HEK293 (cell line): ENCODE results near the gene NECAB2.

Experiments used
- CTCF ChIA-PET: fragments of 350-600 bp; formaldehyde crosslinking; extraction: SDS; loops from one replicate; lab custom pipeline; 2021; ENCODE audit warnings: antibody characterized with exemption; lab: Yijun Ruan, JAX
- POLR2A ChIA-PET: fragments of 300-600 bp; formaldehyde crosslinking; extraction: SDS; loops from one replicate; lab custom pipeline; 2020; ENCODE audit warnings: antibody characterized with exemption, inconsistent platforms; lab: Yijun Ruan, JAX
- H3K27ac ChIP-seq: fragments of 200-500 bp; sonication (Bioruptor generic); 2 replicates; pipeline ENCODE4 v1.5.1; 2014; ENCODE audit warnings: low read depth, low read length, control low read depth, inconsistent platforms; ENCODE audit errors: extremely low read depth
- H3K36me3 ChIP-seq, 2 experiments: fragments of 200-500 bp in 1 of 2; sonication (Bioruptor generic) in 1 of 2; 1 replicate in 1 of 2; 2 replicates in 1 of 2; pipeline ENCODE4 v1.5.1; 2014 to 2017; ENCODE audit warnings: inconsistent platforms in 2 of 2, low read length in 2 of 2; ENCODE audit not compliant: control insufficient read depth in 2 of 2, insufficient read depth in 1 of 2
- H3K4me1 ChIP-seq: fragments of 200-500 bp; sonication (Bioruptor generic); 2 replicates; pipeline ENCODE4 v1.5.1; 2014; ENCODE audit warnings: mild to moderate bottlenecking, low read length, inconsistent platforms; ENCODE audit not compliant: control insufficient read depth, insufficient read depth
- H3K4me3 ChIP-seq: 2 replicates; pipeline ENCODE4 v1.5.1; 2011; ENCODE audit warnings: low read depth, mild to moderate bottlenecking, control low read depth, low read length, moderate library complexity
- H3K9me3 ChIP-seq: fragments of 200-500 bp; sonication (Bioruptor generic); 2 replicates; pipeline ENCODE4 v1.5.1; 2014; ENCODE audit warnings: low read depth, low read length, inconsistent platforms; ENCODE audit not compliant: control insufficient read depth, insufficient read depth
- BCL11A ChIP-seq: fragments of 450-650 bp; formaldehyde crosslinking; IDR thresholded peaks from 2 replicates; pipeline ENCODE4 v1.5.1; 2016; ENCODE audit warnings: low read depth, missing biosample characterization, missing genetic modification characterization
- FEZF1 ChIP-seq: fragments of 450-650 bp; formaldehyde crosslinking; IDR thresholded peaks from 2 replicates; pipeline ENCODE4 v1.5.1; 2016; ENCODE audit warnings: missing biosample characterization, missing genetic modification characterization
- GLIS1 ChIP-seq: fragments of 450-650 bp; formaldehyde crosslinking; IDR thresholded peaks from 2 replicates; pipeline ENCODE4 v1.5.1; 2016; ENCODE audit warnings: missing biosample characterization, missing genetic modification characterization
- KLF16 ChIP-seq: fragments of 450-650 bp; formaldehyde crosslinking; IDR thresholded peaks from 2 replicates; pipeline ENCODE4 v1.5.1; 2017; ENCODE audit warnings: missing biosample characterization, missing genetic modification characterization
- KLF17 ChIP-seq: fragments of 450-650 bp; formaldehyde crosslinking; IDR thresholded peaks from 2 replicates; pipeline ENCODE4 v1.5.1; 2016; ENCODE audit warnings: missing biosample characterization, missing genetic modification characterization
- PRDM1 ChIP-seq: fragments of 450-650 bp; formaldehyde crosslinking; IDR thresholded peaks from 2 replicates; pipeline ENCODE4; 2016; ENCODE audit warnings: missing biosample characterization, missing genetic modification characterization
- YY1 ChIP-seq: fragments of 450-650 bp; formaldehyde crosslinking; IDR thresholded peaks from 2 replicates; pipeline ENCODE4 v1.5.1; 2018; ENCODE audit warnings: missing biosample characterization, missing genetic modification characterization
- YY2 ChIP-seq: fragments of 450-650 bp; formaldehyde crosslinking; IDR thresholded peaks from 2 replicates; pipeline ENCODE4 v1.5.1; 2016; ENCODE audit warnings: missing biosample characterization, missing genetic modification characterization
- ZBTB21 ChIP-seq: fragments of 450-650 bp; formaldehyde crosslinking; IDR thresholded peaks from 2 replicates; pipeline ENCODE4 v1.5.1; 2017; ENCODE audit warnings: missing biosample characterization, missing genetic modification characterization
- ZBTB49 ChIP-seq: fragments of 450-650 bp; formaldehyde crosslinking; IDR thresholded peaks from 2 replicates; pipeline ENCODE4 v1.5.1; 2016; ENCODE audit warnings: missing biosample characterization, missing genetic modification characterization, low read depth
- ZBTB6 ChIP-seq: fragments of 450-650 bp; formaldehyde crosslinking; IDR thresholded peaks from 2 replicates; pipeline ENCODE4 v1.5.1; 2017; ENCODE audit warnings: missing biosample characterization, missing genetic modification characterization
- ZFHX2 ChIP-seq: fragments of 450-650 bp; formaldehyde crosslinking; conservative IDR thresholded peaks from 2 replicates; pipeline ENCODE4 v1.5.1; 2016; ENCODE audit warnings: missing biosample characterization, missing genetic modification characterization
- ZNF132 ChIP-seq: fragments of 450-650 bp; formaldehyde crosslinking; IDR thresholded peaks from 2 replicates; pipeline ENCODE4 v1.5.1; 2017; ENCODE audit warnings: missing biosample characterization, missing genetic modification characterization, borderline replicate concordance
- ZNF138 ChIP-seq: fragments of 450-650 bp; formaldehyde crosslinking; IDR thresholded peaks from 2 replicates; pipeline ENCODE4 v1.5.1; 2016; ENCODE audit warnings: missing biosample characterization, missing genetic modification characterization, borderline replicate concordance
- ZNF155 ChIP-seq: fragments of 450-650 bp; formaldehyde crosslinking; IDR thresholded peaks from 2 replicates; pipeline ENCODE4 v1.5.1; 2016; ENCODE audit warnings: missing biosample characterization, missing genetic modification characterization
- ZNF174 ChIP-seq: fragments of 450-650 bp; formaldehyde crosslinking; IDR thresholded peaks from 2 replicates; pipeline ENCODE4 v1.5.0; 2017; ENCODE audit warnings: missing biosample characterization, mild to moderate bottlenecking, missing genetic modification characterization
- ZNF248 ChIP-seq: fragments of 450-650 bp; formaldehyde crosslinking; IDR thresholded peaks from 2 replicates; pipeline ENCODE4 v1.5.1; 2017; ENCODE audit warnings: missing biosample characterization, missing genetic modification characterization
- ZNF302 ChIP-seq: fragments of 450-650 bp; formaldehyde crosslinking; IDR thresholded peaks from 2 replicates; pipeline ENCODE4 v1.5.1; 2016; ENCODE audit warnings: missing biosample characterization, missing genetic modification characterization, low read depth
- ZNF311 ChIP-seq: fragments of 450-650 bp; formaldehyde crosslinking; IDR thresholded peaks from 2 replicates; pipeline ENCODE4 v1.5.1; 2017; ENCODE audit warnings: missing biosample characterization, missing genetic modification characterization, borderline replicate concordance
- ZNF341 ChIP-seq: fragments of 450-650 bp; formaldehyde crosslinking; IDR thresholded peaks from 2 replicates; pipeline ENCODE4; 2016; ENCODE audit warnings: low read depth, missing biosample characterization, missing genetic modification characterization
- ZNF48 ChIP-seq: fragments of 450-650 bp; formaldehyde crosslinking; IDR thresholded peaks from 2 replicates; pipeline ENCODE4 v1.5.1; 2016; ENCODE audit warnings: missing biosample characterization, missing genetic modification characterization
- ZNF521 ChIP-seq: fragments of 450-650 bp; formaldehyde crosslinking; IDR thresholded peaks from 2 replicates; pipeline ENCODE4 v1.5.1; 2017; ENCODE audit warnings: missing biosample characterization, mild to moderate bottlenecking, missing genetic modification characterization
- ZNF777 ChIP-seq: fragments of 450-650 bp; formaldehyde crosslinking; IDR thresholded peaks from 2 replicates; pipeline ENCODE4 v1.5.1; 2017; ENCODE audit warnings: missing biosample characterization, missing genetic modification characterization, borderline replicate concordance
- TF ChIP-seq, protein P1 (sequence below): fragments of 450-650 bp; formaldehyde crosslinking; IDR thresholded peaks from 2 replicates; pipeline ENCODE4 v1.5.1; 2016; ENCODE audit warnings: missing biosample characterization, missing genetic modification characterization
- TF ChIP-seq, protein P2 (sequence below): fragments of 450-650 bp; formaldehyde crosslinking; conservative IDR thresholded peaks from 2 replicates; pipeline ENCODE4 v1.5.1; 2016; ENCODE audit warnings: low read depth, missing biosample characterization, missing genetic modification characterization

The NECAB2 gene

DNA sequence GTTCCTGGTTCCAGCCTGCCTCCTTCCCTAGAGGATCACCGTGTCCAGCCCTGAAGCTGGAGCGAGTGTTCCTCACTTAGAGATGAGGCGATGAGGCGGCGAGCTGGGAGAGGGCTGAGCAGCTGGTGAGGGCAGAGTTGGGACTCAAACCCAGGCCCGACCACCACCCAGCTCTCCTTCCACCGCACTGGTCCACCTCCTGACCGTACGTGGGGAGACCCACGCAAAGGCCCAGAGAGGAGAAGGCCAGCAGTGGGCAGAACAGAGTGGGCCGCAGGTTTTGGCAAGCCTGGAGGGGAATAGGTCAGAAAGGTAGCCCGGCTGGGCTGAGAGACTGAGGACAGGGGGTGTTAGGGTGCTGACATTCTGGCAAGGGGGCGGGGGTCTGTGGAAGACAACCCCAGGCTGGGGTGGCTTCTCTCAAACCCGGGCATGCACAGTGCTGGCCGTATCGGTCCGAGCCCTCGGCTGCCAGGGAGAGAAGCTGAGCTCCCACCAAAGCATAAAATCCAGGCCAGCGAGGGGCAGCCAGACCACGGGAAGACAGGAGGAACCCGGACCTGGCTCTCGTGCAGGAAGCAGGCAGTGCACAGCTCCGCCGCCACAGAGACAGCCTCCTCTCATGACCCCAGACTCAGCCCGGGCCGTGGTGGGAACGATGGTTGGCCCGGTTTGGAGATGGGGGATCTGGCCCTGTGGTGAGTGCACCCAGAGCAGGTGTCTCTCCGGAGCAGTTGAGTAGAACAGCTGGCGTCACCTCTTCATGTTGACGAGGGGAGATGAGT is 44.3 kb upstream of the NECAB2 start:
- Histone ChIP-seq H3K4me1 (no peaks in the 10 kb centered on the region), H3K4me3 (no peak overlapping the region), H3K9me3 (no peaks in the 10 kb centered on the region), H3K36me3 (peaks cover 0 to 15% of the 10 kb centered on the region in 2 experiments; a peak in 2 of 3 replicates), H3K27ac (no peak overlapping the region)
- TF ChIP-seq, protein P1, sequence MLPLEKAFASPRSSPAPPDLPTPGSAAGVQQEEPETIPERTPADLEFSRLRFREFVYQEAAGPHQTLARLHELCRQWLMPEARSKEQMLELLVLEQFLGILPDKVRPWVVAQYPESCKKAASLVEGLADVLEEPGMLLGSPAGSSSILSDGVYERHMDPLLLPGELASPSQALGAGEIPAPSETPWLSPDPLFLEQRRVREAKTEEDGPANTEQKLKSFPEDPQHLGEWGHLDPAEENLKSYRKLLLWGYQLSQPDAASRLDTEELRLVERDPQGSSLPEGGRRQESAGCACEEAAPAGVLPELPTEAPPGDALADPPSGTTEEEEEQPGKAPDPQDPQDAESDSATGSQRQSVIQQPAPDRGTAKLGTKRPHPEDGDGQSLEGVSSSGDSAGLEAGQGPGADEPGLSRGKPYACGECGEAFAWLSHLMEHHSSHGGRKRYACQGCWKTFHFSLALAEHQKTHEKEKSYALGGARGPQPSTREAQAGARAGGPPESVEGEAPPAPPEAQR (tag by site-specific recombination): no peak
- TF ChIP-seq ZNF48 (tag by site-specific recombination) (no peak), ZNF138 (tag by site-specific recombination) (no peak), ZNF302 (tag by site-specific recombination) (no peak), FEZF1 (tag by site-specific recombination) (no peak), ZNF777 (no peak), YY1 (tag by site-specific recombination) (no peak), ZNF311 (tag by site-specific recombination) (no peak), ZBTB21 (tag by site-specific recombination) (no peak), PRDM1 (tag by site-specific recombination) (no peak), ZNF341 (no peak), ZNF174 (tag by site-specific recombination) (no peak), ZNF521 (tag by site-specific recombination) (no peak), ZBTB6 (no peak), ZNF155 (no peak), ZFHX2 (tag by site-specific recombination) (no peak), YY2 (tag by site-specific recombination) (no peak), KLF17 (tag by site-specific recombination) (no peak), ZBTB49 (tag by site-specific recombination) (no peak)
- ChIA-PET POLR2A (no interaction called here), CTCF (interaction anchor here (0.5 to 4.3 kb wide), 4 partner anchors 15 to 161 kb away, joined by 3 to 29 read pairs (median 3); no protein-coding TSS in a partner anchor)

DNA sequence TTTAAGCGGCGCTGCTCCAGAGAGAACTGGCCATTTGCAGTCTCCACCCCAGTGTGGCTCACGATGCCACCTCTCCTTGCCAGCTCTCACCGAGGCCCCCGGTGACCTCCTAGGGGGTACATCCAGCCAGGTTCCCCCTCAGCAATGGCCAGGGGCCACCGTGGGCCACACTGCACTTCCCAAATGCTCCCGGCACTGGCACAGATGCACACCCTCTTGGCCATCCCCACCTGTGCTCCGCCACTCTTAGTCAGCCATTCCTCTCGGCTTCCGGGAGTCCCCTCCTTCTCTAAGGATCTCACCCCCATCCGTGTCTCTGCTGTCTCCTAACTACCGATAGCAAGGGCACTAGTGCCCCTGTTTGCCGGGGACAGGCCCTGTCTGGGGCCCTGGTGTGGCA is 43.4 kb upstream of the NECAB2 start:
- Histone ChIP-seq H3K4me1 (no peaks in the 10 kb centered on the region), H3K36me3 (peaks cover 0 to 6% of the 10 kb centered on the region in 2 experiments; a peak in 2 of 3 replicates), H3K4me3 (no peak overlapping the region), H3K27ac (no peak overlapping the region), H3K9me3 (no peaks in the 10 kb centered on the region)
- CTCF ChIA-PET: interaction anchor here (4.3 kb wide), 1 partner anchor 141 kb away, joined by 29 read pairs; no protein-coding TSS in a partner anchor
- POLR2A ChIA-PET: no interaction called here
- TF ChIP-seq KLF16 (tag by site-specific recombination): no peak
- TF ChIP-seq GLIS1 (tag by site-specific recombination): no peak
- TF ChIP-seq BCL11A: no peak
- TF ChIP-seq, protein P2, sequence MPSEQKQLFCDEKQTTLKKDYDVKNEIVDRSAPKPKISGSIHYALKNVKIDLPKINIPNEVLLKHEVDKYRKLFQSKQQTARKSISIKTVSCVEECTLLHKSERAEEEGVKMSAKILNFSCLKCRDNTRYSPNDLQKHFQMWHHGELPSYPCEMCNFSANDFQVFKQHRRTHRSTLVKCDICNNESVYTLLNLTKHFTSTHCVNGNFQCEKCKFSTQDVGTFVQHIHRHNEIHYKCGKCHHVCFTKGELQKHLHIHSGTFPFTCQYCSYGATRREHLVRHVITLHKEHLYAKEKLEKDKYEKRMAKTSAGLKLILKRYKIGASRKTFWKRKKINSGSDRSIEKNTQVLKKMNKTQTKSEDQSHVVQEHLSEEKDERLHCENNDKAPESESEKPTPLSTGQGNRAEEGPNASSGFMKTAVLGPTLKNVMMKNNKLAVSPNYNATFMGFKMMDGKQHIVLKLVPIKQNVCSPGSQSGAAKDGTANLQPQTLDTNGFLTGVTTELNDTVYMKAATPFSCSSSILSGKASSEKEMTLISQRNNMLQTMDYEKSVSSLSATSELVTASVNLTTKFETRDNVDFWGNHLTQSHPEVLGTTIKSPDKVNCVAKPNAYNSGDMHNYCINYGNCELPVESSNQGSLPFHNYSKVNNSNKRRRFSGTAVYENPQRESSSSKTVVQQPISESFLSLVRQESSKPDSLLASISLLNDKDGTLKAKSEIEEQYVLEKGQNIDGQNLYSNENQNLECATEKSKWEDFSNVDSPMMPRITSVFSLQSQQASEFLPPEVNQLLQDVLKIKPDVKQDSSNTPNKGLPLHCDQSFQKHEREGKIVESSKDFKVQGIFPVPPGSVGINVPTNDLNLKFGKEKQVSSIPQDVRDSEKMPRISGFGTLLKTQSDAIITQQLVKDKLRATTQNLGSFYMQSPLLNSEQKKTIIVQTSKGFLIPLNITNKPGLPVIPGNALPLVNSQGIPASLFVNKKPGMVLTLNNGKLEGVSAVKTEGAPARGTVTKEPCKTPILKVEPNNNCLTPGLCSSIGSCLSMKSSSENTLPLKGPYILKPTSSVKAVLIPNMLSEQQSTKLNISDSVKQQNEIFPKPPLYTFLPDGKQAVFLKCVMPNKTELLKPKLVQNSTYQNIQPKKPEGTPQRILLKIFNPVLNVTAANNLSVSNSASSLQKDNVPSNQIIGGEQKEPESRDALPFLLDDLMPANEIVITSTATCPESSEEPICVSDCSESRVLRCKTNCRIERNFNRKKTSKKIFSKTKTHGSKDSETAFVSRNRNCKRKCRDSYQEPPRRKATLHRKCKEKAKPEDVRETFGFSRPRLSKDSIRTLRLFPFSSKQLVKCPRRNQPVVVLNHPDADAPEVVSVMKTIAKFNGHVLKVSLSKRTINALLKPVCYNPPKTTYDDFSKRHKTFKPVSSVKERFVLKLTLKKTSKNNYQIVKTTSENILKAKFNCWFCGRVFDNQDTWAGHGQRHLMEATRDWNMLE: no peak
- no peak for TF ChIP-seq ZNF248 (tag by site-specific recombination)
- TF ChIP-seq ZNF132 (tag by site-specific recombination): no peak
